Measurements from ENCODE around the gene CAMK2A.

DNA sequence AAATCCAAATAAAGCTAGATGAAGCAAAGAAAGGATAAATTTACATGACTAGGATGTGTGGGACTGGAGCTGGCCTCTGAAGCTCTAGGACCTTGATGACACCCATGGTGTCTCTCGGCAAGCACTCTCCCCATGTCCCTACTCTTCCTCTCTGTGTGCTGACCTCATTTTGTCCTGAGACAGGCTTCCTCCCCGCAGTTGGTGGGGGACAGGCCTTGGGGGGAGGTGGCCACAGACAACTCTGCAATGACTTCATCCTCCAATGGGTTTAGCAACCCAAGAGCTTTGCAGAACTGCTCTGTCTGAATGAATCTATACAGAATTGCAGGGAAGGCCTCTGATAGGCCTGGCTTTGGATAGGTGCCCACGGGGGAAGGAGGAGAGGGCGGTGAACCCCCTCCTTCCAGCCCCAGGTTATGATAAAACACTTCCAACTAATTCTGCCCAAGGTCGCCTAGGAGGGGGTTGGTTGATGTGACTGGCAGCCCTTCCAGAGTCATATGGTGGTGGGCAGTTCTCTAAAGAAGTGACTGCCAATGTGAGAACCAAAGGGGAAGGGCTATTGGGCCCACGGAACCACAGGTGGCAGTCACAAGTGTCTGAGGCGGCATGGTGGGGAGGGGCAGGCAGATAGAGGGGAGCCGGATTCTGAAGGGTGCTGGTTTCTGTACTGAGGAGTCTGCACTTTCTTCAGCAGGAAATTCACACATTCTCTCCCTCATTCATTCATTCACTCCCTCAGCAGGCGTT lies 93.7 kb downstream of the CAMK2A start:
- TF ChIP-seq CTCF (IDR thresholded peaks at IDR 0.05; ENCODE audit: insufficient read depth, low read depth, low read length), result no peak
- no peak for TF ChIP-seq EZH2 (IDR thresholded peaks at IDR 0.05; ENCODE audit: insufficient read depth, low read length)
